ENCODE data around the gene EML5. TPM values are rescaled to one million over a fixed set of nuclear protein-coding genes. Genes with fewer than 3 reads are reported as not detected.
A peak's percentile ranks its signal among the peaks of the same experiment; 100 is the strongest.

Gene EML5
- total and polyA plus RNA-seq, 3 donors from 2014 or later: 4.2 to 19.3 (median 17.7) TPM

DNA sequence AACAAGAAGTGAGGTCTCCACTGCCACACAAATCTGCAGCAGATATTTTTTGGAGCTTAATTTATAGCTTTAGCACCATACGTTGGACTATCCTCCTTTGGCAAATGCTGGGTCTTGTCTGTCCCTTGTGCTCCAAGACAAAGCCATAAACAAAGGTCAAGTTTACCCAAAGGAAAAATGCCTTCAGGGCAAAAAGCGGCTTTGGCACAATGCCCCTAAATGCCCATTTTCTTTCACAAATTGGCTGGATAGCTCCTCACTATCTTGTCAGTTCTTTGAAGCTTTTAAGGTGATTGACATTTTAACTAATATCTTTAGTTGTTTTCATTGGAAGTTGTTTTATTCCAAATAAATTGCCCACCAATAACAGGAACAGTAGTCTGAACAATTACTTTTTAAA is 59.6 kb downstream of the EML5 start:
- intact Hi-C loops (cut with DNase I; ENCODE audit: low total_unique reads): no loop called here
- Histone ChIP-seq H3K27me3 (no peaks in the 10 kb centered on the region), H3K4me3 (no peak overlapping the region), H3K27ac (no peak overlapping the region), H3K36me3 (ENCODE audit: low read depth, missing control alignments) (no peaks in the 10 kb centered on the region), H3K9me3 (no peaks in the 10 kb centered on the region), H3K4me1 (no peaks in the 10 kb centered on the region)
- TF ChIP-seq, protein P1, sequence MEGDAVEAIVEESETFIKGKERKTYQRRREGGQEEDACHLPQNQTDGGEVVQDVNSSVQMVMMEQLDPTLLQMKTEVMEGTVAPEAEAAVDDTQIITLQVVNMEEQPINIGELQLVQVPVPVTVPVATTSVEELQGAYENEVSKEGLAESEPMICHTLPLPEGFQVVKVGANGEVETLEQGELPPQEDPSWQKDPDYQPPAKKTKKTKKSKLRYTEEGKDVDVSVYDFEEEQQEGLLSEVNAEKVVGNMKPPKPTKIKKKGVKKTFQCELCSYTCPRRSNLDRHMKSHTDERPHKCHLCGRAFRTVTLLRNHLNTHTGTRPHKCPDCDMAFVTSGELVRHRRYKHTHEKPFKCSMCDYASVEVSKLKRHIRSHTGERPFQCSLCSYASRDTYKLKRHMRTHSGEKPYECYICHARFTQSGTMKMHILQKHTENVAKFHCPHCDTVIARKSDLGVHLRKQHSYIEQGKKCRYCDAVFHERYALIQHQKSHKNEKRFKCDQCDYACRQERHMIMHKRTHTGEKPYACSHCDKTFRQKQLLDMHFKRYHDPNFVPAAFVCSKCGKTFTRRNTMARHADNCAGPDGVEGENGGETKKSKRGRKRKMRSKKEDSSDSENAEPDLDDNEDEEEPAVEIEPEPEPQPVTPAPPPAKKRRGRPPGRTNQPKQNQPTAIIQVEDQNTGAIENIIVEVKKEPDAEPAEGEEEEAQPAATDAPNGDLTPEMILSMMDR (IDR thresholded peaks at IDR 0.05): no peak
- TF ChIP-seq POLR2A (IDR thresholded peaks at IDR 0.05): no peak
- WGBS, 2 donors: 73 to 78% methylated on average over 2 of the region's 2 CpGs
- DNase-seq: no peak

DNA sequence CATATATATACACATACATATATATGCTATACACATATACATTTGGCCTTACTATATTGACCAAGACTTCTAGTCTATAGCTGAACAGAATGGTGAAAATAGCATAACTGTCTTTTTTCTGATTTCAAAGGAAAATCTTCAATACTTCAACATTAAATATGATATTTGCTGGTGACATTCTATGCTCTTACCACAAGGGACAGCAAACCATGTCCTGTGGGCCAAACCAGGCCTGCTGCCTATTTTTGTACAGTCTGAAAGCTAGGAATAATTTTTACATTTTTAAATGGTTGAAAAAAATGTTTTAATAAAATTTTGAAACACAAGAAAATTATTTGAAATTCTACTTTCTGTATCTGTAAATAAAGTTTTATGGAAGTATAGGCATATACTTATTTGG is 63.6 kb downstream of the EML5 start:
- no peaks in the 10 kb centered on the region for H3K9me3 ChIP-seq
- TF ChIP-seq POLR2A (IDR thresholded peaks at IDR 0.05): no peak
- TF ChIP-seq, protein P1 (IDR thresholded peaks at IDR 0.05): peak in 1 of 3 experiments; percentile 14
- no peaks in the 10 kb centered on the region for H3K36me3 ChIP-seq (ENCODE audit: low read depth, missing control alignments)
- no peak overlapping the region for H3K27ac ChIP-seq
- no peaks in the 10 kb centered on the region for H3K27me3 ChIP-seq
- peak; percentile 17 for DNase-seq
- no peaks in the 10 kb centered on the region for H3K4me1 ChIP-seq
- no peak overlapping the region for H3K4me3 ChIP-seq
- intact Hi-C loops (cut with DNase I; ENCODE audit: low total_unique reads): no loop called here

DNA sequence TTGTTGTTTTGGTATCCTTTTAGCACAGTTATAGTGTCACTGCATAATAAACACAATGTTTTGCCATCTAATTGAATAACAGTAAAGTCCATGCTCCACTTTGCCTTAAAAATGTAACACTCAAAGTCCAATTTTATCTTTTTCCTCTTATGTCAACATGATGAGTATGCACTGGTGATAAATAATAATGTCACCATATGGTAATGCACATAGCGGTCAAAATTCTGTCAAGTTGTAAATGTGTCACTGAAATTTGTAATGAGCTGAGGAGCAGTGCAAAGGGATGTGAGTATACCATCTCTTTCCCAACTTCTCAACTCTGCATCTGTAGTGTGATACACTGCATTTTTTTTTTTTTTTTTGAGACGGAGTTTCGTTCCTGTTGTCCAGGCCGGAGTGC is 65.7 kb downstream of the EML5 start:
- intact Hi-C loops (cut with DNase I; ENCODE audit: low total_unique reads): no loop called here
- H3K36me3 ChIP-seq (ENCODE audit: low read depth, missing control alignments): no peaks in the 10 kb centered on the region
- H3K9me3 ChIP-seq: no peaks in the 10 kb centered on the region
- H3K27ac ChIP-seq: no peak overlapping the region
- TF ChIP-seq, protein P1 (IDR thresholded peaks at IDR 0.05): no peak
- TF ChIP-seq POLR2A (IDR thresholded peaks at IDR 0.05): no peak
- no peaks in the 10 kb centered on the region for H3K27me3 ChIP-seq
- WGBS, 2 donors: 88 to 95% methylated on average over 4 of the region's 4 CpGs
- H3K4me1 ChIP-seq: no peaks in the 10 kb centered on the region
- no peak overlapping the region for H3K4me3 ChIP-seq
- DNase-seq: no peak

DNA sequence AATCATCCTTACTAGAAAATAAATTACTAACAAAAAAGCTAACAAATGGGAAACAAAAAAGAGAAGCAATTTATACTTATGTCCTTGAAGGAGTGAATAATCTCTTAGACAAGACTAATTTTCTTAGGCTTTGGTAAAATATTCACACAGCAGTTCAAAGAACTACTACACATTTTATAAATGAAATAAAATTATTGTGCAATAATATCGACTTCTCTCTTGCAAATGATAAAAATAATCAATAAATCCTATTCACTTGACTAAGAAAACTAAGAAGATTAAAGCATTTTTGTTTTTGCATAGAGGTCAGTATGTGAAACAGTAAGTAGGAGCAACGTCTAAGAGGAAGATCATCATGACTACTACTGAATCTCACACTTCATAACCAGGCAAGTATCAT is 82.0 kb downstream of the EML5 start:
- DNase-seq: no peak
- TF ChIP-seq, protein P1 (IDR thresholded peaks at IDR 0.05): no peak
- no peaks in the 10 kb centered on the region for H3K36me3 ChIP-seq (ENCODE audit: low read depth, missing control alignments)
- intact Hi-C loops (cut with DNase I; ENCODE audit: low total_unique reads): no loop called here
- no peaks in the 10 kb centered on the region for H3K27me3 ChIP-seq
- H3K4me3 ChIP-seq: no peak overlapping the region
- 74 to 82% methylated on average over 2 of the region's 2 CpGs for WGBS, 2 donors
- H3K4me1 ChIP-seq: no peaks in the 10 kb centered on the region
- H3K9me3 ChIP-seq: no peaks in the 10 kb centered on the region
- H3K27ac ChIP-seq: no peak overlapping the region

DNA sequence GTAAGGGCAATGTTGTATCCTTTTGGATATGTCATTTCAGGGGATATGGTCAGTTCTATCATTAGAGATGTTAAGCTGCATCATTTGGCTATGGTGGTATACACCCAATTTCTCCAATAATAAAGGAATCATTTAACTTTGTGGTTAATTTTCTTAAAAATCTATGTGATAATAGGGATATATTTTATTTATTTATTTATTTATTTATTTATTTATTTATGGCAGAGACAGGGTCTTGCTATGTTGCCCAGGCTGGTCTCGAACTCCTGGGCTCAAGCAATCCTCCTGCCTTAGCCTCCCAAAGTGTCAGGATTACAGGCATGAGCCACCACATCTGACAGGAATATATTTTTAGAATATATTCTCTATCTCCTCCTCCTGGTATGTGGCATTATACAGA is 85.7 kb downstream of the EML5 start:
- no peaks in the 10 kb centered on the region for H3K4me1 ChIP-seq
- TF ChIP-seq POLR2A (IDR thresholded peaks at IDR 0.05): no peak
- TF ChIP-seq, protein P1 (IDR thresholded peaks at IDR 0.05): no peak
- WGBS, 2 donors: 88 to 100% methylated on average over 1 of the region's 1 CpG

More for the DNA sequence above, 85.7 kb downstream of the EML5 start:
- Histone ChIP-seq H3K9me3 (no peaks in the 10 kb centered on the region), H3K4me3 (no peak overlapping the region), H3K36me3 (ENCODE audit: low read depth, missing control alignments) (no peaks in the 10 kb centered on the region), H3K27ac (no peak overlapping the region), H3K27me3 (no peaks in the 10 kb centered on the region)
- intact Hi-C loops (cut with DNase I; ENCODE audit: low total_unique reads): no loop called here
- no peak for DNase-seq

Measured in testis (tissue), 3 donors.